K562 (cell line): ENCODE measurements around the gene GRB2. TPM values are rescaled to one million over a fixed set of nuclear protein-coding genes. Genes with fewer than 3 reads are reported as not detected.

Experiments
- ATAC-seq: fragments of 200-7000 bp; cut with Tn5 transposase; 3 replicates; pipeline ENCODE4 v1.9.1; 2020; ENCODE audit warnings: moderate library complexity
- BruUV-seq: library from RNA; stranded (reverse); fragments of 400-500 nt; replicated peaks from 2 replicates; lab custom pipeline; 2021; lab: Mats Ljungman, UMichigan
- CTCF ChIA-PET: fragments of 300-600 bp; formaldehyde crosslinking; extraction: SDS; loops from one replicate; lab custom pipeline; 2021; ENCODE audit warnings: low intra/inter-chr PET ratio; lab: Yijun Ruan, JAX
- POLR2A ChIA-PET: fragments of 300-600, 350-650 bp; sonication (Branson Sonifier 250); formaldehyde crosslinking; extraction: SDS; loops from one replicate; lab custom pipeline; 2021; ENCODE audit warnings: antibody characterized with exemption, inconsistent platforms; lab: Yijun Ruan, JAX
- DNase-seq, 4 experiments: peaks; one replicate each; pipeline versions ENCODE4 v3.0.0 to v3.0.0-alpha.2; 2011 to 2018; ENCODE audit warnings: low spot score in 3 of 4, mixed read lengths in 3 of 4; ENCODE audit errors: extremely low read depth in 1 of 4
- FAIRE-seq: peaks from 2 replicates; lab custom pipeline; 2011; peaks lifted over from hg19 to GRCh38; lab: Jason Lieb, UNC
- H2AFZ ChIP-seq: 2 replicates; pipeline ENCODE4 v1.6.0; 2011; ENCODE audit warnings: low read depth, low read length, control low read depth, inconsistent platforms
- H3K27ac ChIP-seq: fragments of 200-600 bp; 3 replicates; pipeline ENCODE4 v1.8.0; 2011; ENCODE audit warnings: low read depth, mild to moderate bottlenecking, control low read depth, inconsistent platforms, low read length, moderate library complexity, mixed read lengths; ENCODE audit errors: extremely low read depth
- H3K27me3 ChIP-seq, 2 experiments: fragments of 300-600 bp in 1 of 2; 2 replicates in 1 of 2; 3 replicates in 1 of 2; pipeline versions ENCODE4 v1.6.0 to v1.8.0; 2011; ENCODE audit warnings: inconsistent platforms in 2 of 2, low read length in 2 of 2, mild to moderate bottlenecking in 1 of 2, mixed read lengths in 1 of 2, moderate library complexity in 1 of 2; ENCODE audit not compliant: control insufficient read depth in 2 of 2, insufficient read depth in 2 of 2
- H3K36me3 ChIP-seq: fragments of 300-600 bp; 3 replicates; pipeline ENCODE4 v1.8.0; 2011; ENCODE audit warnings: mild to moderate bottlenecking, low read length, inconsistent platforms; ENCODE audit not compliant: control insufficient read depth, insufficient read depth
- H3K4me1 ChIP-seq, 2 experiments: fragments of 200-600 bp in 1 of 2; replicated peaks in 1 of 2; 2 replicates in 1 of 2; 3 replicates in 1 of 2; pipeline versions ENCODE4 v1.5.1 to v1.8.0; 2011; ENCODE audit warnings: inconsistent platforms in 2 of 2, low read length in 2 of 2, mild to moderate bottlenecking in 1 of 2, mixed read lengths in 1 of 2, moderate library complexity in 1 of 2; ENCODE audit not compliant: control insufficient read depth in 2 of 2, insufficient read depth in 2 of 2
- H3K4me2 ChIP-seq: 2 replicates; pipeline ENCODE4 v1.6.1; 2011; ENCODE audit warnings: low read length, control low read depth, inconsistent platforms, mixed read lengths; ENCODE audit not compliant: insufficient read depth
- H3K4me3 ChIP-seq: fragments of 200-600 bp; sonication (generic), shearing (Covaris generic); 2 replicates; pipeline ENCODE4 v1.5.1; 2016; ENCODE audit warnings: control low read depth, inconsistent platforms
- H3K79me2 ChIP-seq: fragments of 200-600 bp; 3 replicates; pipeline ENCODE4 v1.8.0; 2011; ENCODE audit warnings: low read length, inconsistent platforms; ENCODE audit not compliant: control insufficient read depth, insufficient read depth
- H3K9ac ChIP-seq, 2 experiments: 2 replicates each; pipeline versions ENCODE4 v1.6.0 to v1.6.1; 2011; ENCODE audit warnings: low read depth in 2 of 2, low read length in 2 of 2, control low read depth in 1 of 2, inconsistent platforms in 1 of 2, mild to moderate bottlenecking in 1 of 2, mixed read lengths in 1 of 2; ENCODE audit not compliant: insufficient read depth in 1 of 2
- H3K9me1 ChIP-seq: one replicate; pipeline ENCODE4 v1.6.0; 2011; ENCODE audit warnings: inconsistent platforms, mild to moderate bottlenecking, low read length, moderate library complexity; ENCODE audit not compliant: control insufficient read depth, insufficient read depth
- H3K9me3 ChIP-seq: replicated peaks from 2 replicates; pipeline ENCODE4 v1.5.1; 2011; ENCODE audit warnings: low read depth, low read length, inconsistent platforms; ENCODE audit not compliant: control insufficient read depth, insufficient read depth
- H4K20me1 ChIP-seq: replicated peaks from 2 replicates; pipeline ENCODE4 v1.6.1; 2011; ENCODE audit warnings: low read length, inconsistent platforms, mixed read lengths; ENCODE audit not compliant: control insufficient read depth, insufficient read depth
- CHD4 ChIP-seq: fragments of 200-600 bp; sonication (generic); IDR thresholded peaks from 3 replicates; pipeline ENCODE4 v1.6.1; 2012; ENCODE audit warnings: low read depth, mild to moderate bottlenecking, mixed read lengths, low read length, inconsistent platforms; ENCODE audit not compliant: insufficient read depth, insufficient replicate concordance, poor library complexity, severe bottlenecking
- HDAC2 ChIP-seq: fragments of 450-650 bp; IDR thresholded peaks from 2 replicates; pipeline ENCODE4 v1.6.1; 2016; ENCODE audit warnings: mild to moderate bottlenecking
- HIVEP1 ChIP-seq: fragments of 250-450 bp; sonication (Bioruptor Pico); IDR thresholded peaks from 2 replicates; pipeline ENCODE4 v1.4.0; 2020; ENCODE audit warnings: mild to moderate bottlenecking
- NFRKB ChIP-seq: fragments of 450-650 bp; IDR thresholded peaks from 2 replicates; pipeline ENCODE4 v1.6.1; 2016; ENCODE audit warnings: low read depth
- PCBP2 ChIP-seq: fragments of 200-400 bp; formaldehyde crosslinking; IDR thresholded peaks from 2 replicates; pipeline ENCODE4 v1.6.1; 2018; ENCODE audit warnings: low read length, low read depth, mild to moderate bottlenecking, moderate library complexity; ENCODE audit not compliant: poor library complexity, severe bottlenecking
- WGBS: fragments of 100-300 bp; shearing (Covaris generic); methylation state at CpG from one replicate; pipeline ENCODE4 v1.1.6; 2016; ENCODE audit warnings: low coverage, mixed read lengths; ENCODE audit not compliant: insufficient coverage; ENCODE audit errors: missing lambda C conversion rate; 5-methylcytosine and 5-hydroxymethylcytosine counted together
- in situ Hi-C: fragments of 300-500 bp; cut with MboI; formaldehyde crosslinking; loops from 4 replicates; pipeline ENCODE4 v1.15.0; 2018; ENCODE audit warnings: inconsistent platforms, mixed read lengths
- intact Hi-C: fragments of 100-400 bp; cut with micrococcal nuclease; formaldehyde crosslinking; loops from 2 replicates; pipeline ENCODE4 v1.14.2; 2022
- polyA plus RNA-seq, 8 experiments: library from polyadenylated mRNA; depleted of rRNA in 4 of 8; stranded (reverse) in 5 of 8; unstranded in 3 of 8; fragments of >200 nt; fragmentation: Nextera tagmentation in 2 of 8; fragmentation: Illumina TruSeq in 1 of 8; extraction: Ambion mirVana in 2 of 8; extraction: Trizol in 1 of 8; gene quantifications; 2 replicates each; pipeline versions ENCODE4 v1.2.1 to v1.2.3, GENCODE V29; 2011 to 2014; ENCODE audit warnings: inconsistent platforms in 1 of 8, missing spikeins in 1 of 8
- total RNA-seq, 7 experiments: library from RNA; depleted of rRNA in 6 of 7; stranded (reverse); fragments of >200 nt in 6 of 7; fragmentation: Illumina TruSeq in 2 of 7; extraction: Trizol in 2 of 7; gene quantifications; 2 replicates each; pipeline versions ENCODE4 v1.2.1 to v1.2.3, GENCODE V29; 2011 to 2021; ENCODE audit warnings: low replicate concordance in 1 of 7
- TF ChIP-seq, protein P1 (sequence below), 2 experiments: fragments of 450-650 bp; IDR thresholded peaks; 2 replicates each; pipeline ENCODE4 v1.6.1; 2018; ENCODE audit warnings: mild to moderate bottlenecking in 2 of 2, low read depth in 1 of 2; ENCODE audit not compliant: partially characterized antibody in 2 of 2

GRB2 gene
- total and polyA plus RNA-seq, 9 of the 15 experiments (the other 6 are each of a cell fraction or from before 2014, with no cell fraction given): 57.2 to 136 (median 84.8) TPM

DNA sequence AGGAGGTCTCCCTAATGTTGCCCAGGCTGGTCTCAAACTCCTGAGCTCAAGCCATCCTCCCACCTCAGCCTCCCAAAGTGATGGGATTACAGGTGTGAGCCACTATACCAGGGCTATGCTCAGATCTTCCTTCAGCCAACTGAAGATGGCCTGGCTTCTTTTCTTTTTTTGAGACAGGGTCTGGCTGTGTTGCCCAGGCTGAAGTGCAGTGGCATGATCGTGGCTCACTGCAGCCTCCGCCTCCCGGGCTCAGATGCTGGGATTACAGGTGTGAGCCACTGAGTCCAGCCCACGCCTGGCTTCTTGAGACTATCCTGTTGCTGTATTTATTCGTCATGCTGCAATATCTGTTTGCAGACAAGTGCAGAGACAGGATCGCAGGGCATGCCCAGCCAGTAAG is 120.4 kb downstream of the GRB2 start:
- FAIRE-seq (no peak), DNase-seq (no peak), ATAC-seq (no peak)
- BruUV-seq: no TSS peak
- Histone ChIP-seq H3K27me3 (no peaks in the 10 kb centered on the region), H3K27ac (no peak overlapping the region), H3K36me3 (peaks cover 59% of the 10 kb centered on the region), H3K4me1 (peaks cover 2 to 16% of the 10 kb centered on the region in 2 experiments; a peak in 2 of 5 replicates), H3K79me2 (peaks cover 34% of the 10 kb centered on the region), H3K9ac (no peak overlapping the region), H4K20me1 (no peaks in the 10 kb centered on the region), H3K9me1 (no peaks in the 10 kb centered on the region), H3K4me2 (no peak overlapping the region), H3K4me3 (no peak overlapping the region), H3K9me3 (no peaks in the 10 kb centered on the region), H2AFZ (no peak overlapping the region)
- ChIA-PET CTCF (no interaction called here), POLR2A (interaction anchor here (5.8 kb wide), 1 partner anchor 13 kb away, joined by 43 read pairs; the partner anchor contains the start of gene MIF4GD)
- 93% methylated on average over 6 of the region's 6 CpGs for WGBS
- TF ChIP-seq CHD4 (no peak), HIVEP1 (CRISPR knock-in tag) (no peak), PCBP2 (no peak), HDAC2 (no peak), NFRKB (no peak)
- TF ChIP-seq, protein P1, sequence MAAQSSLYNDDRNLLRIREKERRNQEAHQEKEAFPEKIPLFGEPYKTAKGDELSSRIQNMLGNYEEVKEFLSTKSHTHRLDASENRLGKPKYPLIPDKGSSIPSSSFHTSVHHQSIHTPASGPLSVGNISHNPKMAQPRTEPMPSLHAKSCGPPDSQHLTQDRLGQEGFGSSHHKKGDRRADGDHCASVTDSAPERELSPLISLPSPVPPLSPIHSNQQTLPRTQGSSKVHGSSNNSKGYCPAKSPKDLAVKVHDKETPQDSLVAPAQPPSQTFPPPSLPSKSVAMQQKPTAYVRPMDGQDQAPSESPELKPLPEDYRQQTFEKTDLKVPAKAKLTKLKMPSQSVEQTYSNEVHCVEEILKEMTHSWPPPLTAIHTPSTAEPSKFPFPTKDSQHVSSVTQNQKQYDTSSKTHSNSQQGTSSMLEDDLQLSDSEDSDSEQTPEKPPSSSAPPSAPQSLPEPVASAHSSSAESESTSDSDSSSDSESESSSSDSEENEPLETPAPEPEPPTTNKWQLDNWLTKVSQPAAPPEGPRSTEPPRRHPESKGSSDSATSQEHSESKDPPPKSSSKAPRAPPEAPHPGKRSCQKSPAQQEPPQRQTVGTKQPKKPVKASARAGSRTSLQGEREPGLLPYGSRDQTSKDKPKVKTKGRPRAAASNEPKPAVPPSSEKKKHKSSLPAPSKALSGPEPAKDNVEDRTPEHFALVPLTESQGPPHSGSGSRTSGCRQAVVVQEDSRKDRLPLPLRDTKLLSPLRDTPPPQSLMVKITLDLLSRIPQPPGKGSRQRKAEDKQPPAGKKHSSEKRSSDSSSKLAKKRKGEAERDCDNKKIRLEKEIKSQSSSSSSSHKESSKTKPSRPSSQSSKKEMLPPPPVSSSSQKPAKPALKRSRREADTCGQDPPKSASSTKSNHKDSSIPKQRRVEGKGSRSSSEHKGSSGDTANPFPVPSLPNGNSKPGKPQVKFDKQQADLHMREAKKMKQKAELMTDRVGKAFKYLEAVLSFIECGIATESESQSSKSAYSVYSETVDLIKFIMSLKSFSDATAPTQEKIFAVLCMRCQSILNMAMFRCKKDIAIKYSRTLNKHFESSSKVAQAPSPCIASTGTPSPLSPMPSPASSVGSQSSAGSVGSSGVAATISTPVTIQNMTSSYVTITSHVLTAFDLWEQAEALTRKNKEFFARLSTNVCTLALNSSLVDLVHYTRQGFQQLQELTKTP (IDR thresholded peaks at IDR 0.05; ENCODE audit: low read depth in 1 of 2, partially characterized antibody in 2 of 2): no peak
- in situ Hi-C loops (no loop called here), intact Hi-C loops (loop anchor here (10.0 kb wide), 1 partner anchor 240 kb away; the partner anchor contains the start of gene LLGL2)
